Loucy (cell line): ENCODE measurements around the gene ARPC4.
A peak's percentile ranks its signal among the peaks of the same experiment; 100 is the strongest.

Experiments used
- H2AFZ ChIP-seq: fragments of 200-600 bp; sonication (generic); 2 replicates; pipeline ENCODE4 v1.6.0; 2016; ENCODE audit warnings: antibody characterized with exemption, mild to moderate bottlenecking, low read length, moderate library complexity
- H3F3A ChIP-seq: fragments of 200-600 bp; 2 replicates; pipeline ENCODE4 v1.6.0; 2016; ENCODE audit warnings: antibody characterized with exemption, low read depth, mild to moderate bottlenecking
- H3K27me3 ChIP-seq: fragments of 200-600 bp; sonication (generic); 2 replicates; pipeline ENCODE4 v1.6.1; 2014; ENCODE audit warnings: low read length, mild to moderate bottlenecking; ENCODE audit not compliant: insufficient read depth, poor library complexity, severe bottlenecking
- H3K36me3 ChIP-seq: fragments of 200-600 bp; sonication (generic); 2 replicates; pipeline ENCODE4 v1.6.1; 2016; ENCODE audit warnings: low read length; ENCODE audit not compliant: insufficient read depth
- H3K4me1 ChIP-seq: fragments of 200-600 bp; sonication (generic); 2 replicates; pipeline ENCODE4 v1.5.1; 2014; ENCODE audit warnings: low read length, mild to moderate bottlenecking; ENCODE audit not compliant: insufficient read depth, poor library complexity, severe bottlenecking
- H3K4me2 ChIP-seq: fragments of 200-600 bp; sonication (generic); 2 replicates; pipeline ENCODE4 v1.6.0; 2014; ENCODE audit warnings: antibody characterized with exemption, low read length, low read depth, mild to moderate bottlenecking; ENCODE audit not compliant: poor library complexity, severe bottlenecking
- H3K4me3 ChIP-seq: fragments of 200-600 bp; sonication (generic); 2 replicates; pipeline ENCODE4 v1.5.1; 2014; ENCODE audit warnings: low read length, mild to moderate bottlenecking, mixed read lengths; ENCODE audit not compliant: poor library complexity, severe bottlenecking
- H3K79me2 ChIP-seq: fragments of 200-600 bp; sonication (generic); 2 replicates; pipeline ENCODE4 v1.6.1; 2014; ENCODE audit warnings: low read length; ENCODE audit not compliant: insufficient read depth
- H3K9ac ChIP-seq: fragments of 200-600 bp; sonication (generic); 2 replicates; pipeline ENCODE4 v1.6.0; 2014; ENCODE audit warnings: mild to moderate bottlenecking, low read depth, low read length, moderate library complexity; ENCODE audit not compliant: poor library complexity, severe bottlenecking
- H3K9me2 ChIP-seq: fragments of 200-600 bp; sonication (generic); replicated peaks from 2 replicates; pipeline ENCODE4 v1.6.1; 2016; ENCODE audit warnings: low read depth, low read length, mixed read lengths
- H3K9me3 ChIP-seq: fragments of 200-600 bp; sonication (generic); 2 replicates; pipeline ENCODE4 v1.6.1; 2014; ENCODE audit warnings: mild to moderate bottlenecking, antibody characterized with exemption, low read length, low read depth; ENCODE audit not compliant: insufficient read depth
- H4K20me1 ChIP-seq: fragments of 200-600 bp; sonication (generic); 2 replicates; pipeline ENCODE4 v1.6.0; 2014; ENCODE audit warnings: antibody characterized with exemption, low read length, mild to moderate bottlenecking; ENCODE audit not compliant: insufficient read depth, poor library complexity, severe bottlenecking
- EZH2phosphoT487 ChIP-seq: fragments of 200-600 bp; IDR thresholded peaks from 2 replicates; pipeline ENCODE4 v1.6.1; 2018; ENCODE audit warnings: antibody characterized with exemption, mild to moderate bottlenecking, moderate library complexity, borderline replicate concordance
- TF ChIP-seq, protein P1 (sequence below): fragments of 200-600 bp; sonication (generic); conservative IDR thresholded peaks from 2 replicates; pipeline ENCODE4 v1.5.1; 2014; ENCODE audit warnings: mild to moderate bottlenecking, antibody characterized with exemption, low read length

Gene ARPC4

DNA sequence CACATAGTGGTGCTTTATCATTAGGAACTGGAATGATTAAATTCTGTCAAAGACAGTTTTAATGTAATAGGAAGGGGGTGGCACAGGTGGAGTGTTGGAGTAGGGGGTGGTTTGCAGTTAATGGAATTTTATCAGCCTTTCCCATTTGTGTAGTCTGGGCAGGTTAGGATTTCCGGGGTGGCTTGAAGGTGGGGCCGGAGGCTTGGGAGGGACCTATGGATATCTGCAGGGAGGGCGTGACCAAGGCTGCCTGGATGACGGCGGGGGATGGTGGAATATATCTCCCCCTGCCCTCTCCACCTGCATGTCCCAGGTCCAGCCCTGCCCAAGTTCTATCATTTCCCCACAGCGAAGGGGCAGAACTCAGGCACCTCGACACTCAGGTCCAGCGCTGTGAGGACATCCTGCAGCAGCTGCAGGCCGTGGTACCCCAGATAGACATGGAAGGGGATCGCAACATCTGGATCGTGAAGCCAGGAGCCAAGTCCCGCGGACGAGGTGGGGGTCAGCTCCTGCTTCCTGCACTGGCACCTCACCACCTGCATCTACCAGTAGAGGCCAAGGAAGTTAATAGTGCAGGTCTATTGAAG is 32.7 kb downstream of the ARPC4 start:
- Histone ChIP-seq H3K9ac (no peak overlapping the region), H3K4me1 (no peaks in the 10 kb centered on the region), H2AFZ (no peak overlapping the region), H3K4me3 (no peak overlapping the region), H4K20me1 (no peaks in the 10 kb centered on the region), H3K9me3 (no peaks in the 10 kb centered on the region), H3K79me2 (no peaks in the 10 kb centered on the region), H3K36me3 (peaks cover 14% of the 10 kb centered on the region; the same call in 1 of the 2 replicates), H3K4me2 (no peak overlapping the region), H3K27me3 (no peaks in the 10 kb centered on the region), H3F3A (no peaks in the 10 kb centered on the region), H3K9me2 (no peaks in the 10 kb centered on the region)
- TF ChIP-seq, protein P1, sequence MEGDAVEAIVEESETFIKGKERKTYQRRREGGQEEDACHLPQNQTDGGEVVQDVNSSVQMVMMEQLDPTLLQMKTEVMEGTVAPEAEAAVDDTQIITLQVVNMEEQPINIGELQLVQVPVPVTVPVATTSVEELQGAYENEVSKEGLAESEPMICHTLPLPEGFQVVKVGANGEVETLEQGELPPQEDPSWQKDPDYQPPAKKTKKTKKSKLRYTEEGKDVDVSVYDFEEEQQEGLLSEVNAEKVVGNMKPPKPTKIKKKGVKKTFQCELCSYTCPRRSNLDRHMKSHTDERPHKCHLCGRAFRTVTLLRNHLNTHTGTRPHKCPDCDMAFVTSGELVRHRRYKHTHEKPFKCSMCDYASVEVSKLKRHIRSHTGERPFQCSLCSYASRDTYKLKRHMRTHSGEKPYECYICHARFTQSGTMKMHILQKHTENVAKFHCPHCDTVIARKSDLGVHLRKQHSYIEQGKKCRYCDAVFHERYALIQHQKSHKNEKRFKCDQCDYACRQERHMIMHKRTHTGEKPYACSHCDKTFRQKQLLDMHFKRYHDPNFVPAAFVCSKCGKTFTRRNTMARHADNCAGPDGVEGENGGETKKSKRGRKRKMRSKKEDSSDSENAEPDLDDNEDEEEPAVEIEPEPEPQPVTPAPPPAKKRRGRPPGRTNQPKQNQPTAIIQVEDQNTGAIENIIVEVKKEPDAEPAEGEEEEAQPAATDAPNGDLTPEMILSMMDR = no peak
- no peak for TF ChIP-seq EZH2phosphoT487

DNA sequence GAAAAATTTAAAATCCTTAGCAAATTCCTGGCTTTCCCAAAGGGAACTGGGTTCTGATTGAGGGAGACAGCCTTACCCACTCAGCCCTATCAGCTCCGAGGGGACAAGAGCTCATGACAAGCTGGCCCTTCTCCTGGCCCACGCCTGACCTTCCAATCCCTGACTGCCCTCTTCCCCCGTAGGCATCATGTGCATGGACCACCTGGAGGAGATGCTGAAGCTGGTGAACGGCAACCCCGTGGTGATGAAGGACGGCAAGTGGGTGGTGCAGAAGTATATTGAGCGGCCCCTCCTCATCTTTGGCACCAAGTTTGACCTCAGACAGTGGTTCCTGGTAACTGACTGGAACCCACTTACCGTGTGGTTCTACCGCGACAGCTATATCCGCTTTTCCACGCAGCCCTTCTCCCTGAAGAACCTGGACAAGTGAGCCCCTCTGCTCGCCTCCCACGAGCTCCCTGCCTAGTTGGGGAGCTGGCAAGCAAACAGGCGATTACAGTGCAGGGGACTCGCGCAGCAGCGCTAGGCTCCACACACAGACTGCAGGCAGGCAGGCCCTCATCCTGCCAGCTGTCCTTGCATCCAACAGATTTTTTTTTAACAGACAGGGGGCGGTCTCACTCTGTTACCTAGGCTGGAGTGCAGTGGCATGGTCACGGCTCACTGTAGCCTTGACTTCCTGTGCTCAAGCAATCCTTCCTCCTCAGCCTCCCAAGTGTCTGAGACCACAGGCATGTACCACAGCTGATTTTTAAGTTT is 34.1 kb downstream of the ARPC4 start:
- Histone ChIP-seq H3K4me2 (no peak overlapping the region), H3K79me2 (no peaks in the 10 kb centered on the region), H3K4me1 (no peaks in the 10 kb centered on the region), H4K20me1 (no peaks in the 10 kb centered on the region), H3F3A (no peaks in the 10 kb centered on the region), H2AFZ (no peak overlapping the region), H3K9me3 (no peaks in the 10 kb centered on the region), H3K27me3 (no peaks in the 10 kb centered on the region), H3K9me2 (no peaks in the 10 kb centered on the region), H3K4me3 (no peak overlapping the region), H3K9ac (no peak overlapping the region), H3K36me3 (peaks cover 14% of the 10 kb centered on the region; the same call in 1 of the 2 replicates)
- no peak for TF ChIP-seq EZH2phosphoT487
- TF ChIP-seq, protein P1 = peak; percentile 54

DNA sequence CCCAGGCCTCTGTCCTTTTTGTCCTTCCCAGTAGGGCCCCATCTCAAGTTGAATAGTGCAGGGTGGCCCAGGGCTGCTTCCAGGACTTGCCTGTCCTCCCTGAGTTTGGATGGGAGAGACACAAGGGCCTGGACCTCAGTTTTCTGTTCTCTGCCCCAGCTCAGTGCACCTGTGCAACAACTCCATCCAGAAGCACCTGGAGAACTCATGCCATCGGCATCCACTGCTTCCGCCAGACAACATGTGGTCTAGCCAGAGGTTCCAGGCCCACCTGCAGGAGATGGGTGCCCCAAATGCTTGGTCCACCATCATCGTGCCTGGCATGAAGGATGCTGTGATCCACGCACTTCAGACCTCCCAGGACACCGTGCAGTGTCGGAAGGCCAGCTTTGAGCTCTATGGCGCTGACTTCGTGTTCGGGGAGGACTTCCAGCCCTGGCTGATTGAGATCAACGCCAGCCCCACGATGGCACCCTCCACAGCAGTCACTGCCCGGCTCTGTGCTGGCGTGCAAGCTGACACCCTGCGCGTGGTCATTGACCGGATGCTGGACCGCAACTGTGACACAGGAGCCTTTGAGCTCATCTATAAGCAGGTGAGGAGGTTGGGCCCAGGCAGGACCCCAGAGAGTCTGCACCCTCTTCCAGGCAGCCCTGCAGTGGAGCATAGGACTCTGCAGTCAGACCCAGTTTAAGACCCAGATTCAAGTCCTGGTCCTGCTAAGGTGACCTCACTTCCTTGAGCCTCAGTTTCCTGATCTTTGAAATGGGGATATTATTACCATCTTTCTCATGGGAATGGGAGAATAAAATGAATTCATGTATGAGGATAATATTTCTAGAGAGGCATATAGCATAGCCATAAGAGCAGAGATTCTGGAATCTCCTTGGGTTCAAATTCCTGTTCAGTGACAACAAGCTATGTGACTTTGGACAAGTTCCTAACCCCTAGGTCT is 36.2 kb downstream of the ARPC4 start:
- H3K4me2 ChIP-seq = no peak overlapping the region
- no peaks in the 10 kb centered on the region for H4K20me1 ChIP-seq
- H3K9me2 ChIP-seq = no peaks in the 10 kb centered on the region
- no peaks in the 10 kb centered on the region for H3K9me3 ChIP-seq
- no peak for TF ChIP-seq EZH2phosphoT487
- TF ChIP-seq, protein P1 = no peak
- no peak overlapping the region for H2AFZ ChIP-seq
- H3K79me2 ChIP-seq = no peaks in the 10 kb centered on the region
- H3K4me3 ChIP-seq = no peak overlapping the region
- no peaks in the 10 kb centered on the region for H3K4me1 ChIP-seq
- no peaks in the 10 kb centered on the region for H3F3A ChIP-seq
- H3K36me3 ChIP-seq = peaks cover 29% of the 10 kb centered on the region; the same call in 1 of the 2 replicates
- no peaks in the 10 kb centered on the region for H3K27me3 ChIP-seq
- H3K9ac ChIP-seq = no peak overlapping the region
